Measurements from ENCODE around the gene VPS37B.

The VPS37B gene

GRCh38 chr12:122852336-122853275 is 43.3 kb downstream of the VPS37B start:
- TF ChIP-seq ZNF274 (IDR thresholded peaks at IDR 0.05; ENCODE audit: low read depth, low read length): no peak
- no peak overlapping the region for H3K4me3 ChIP-seq (ENCODE audit: low read length)

DNA sequence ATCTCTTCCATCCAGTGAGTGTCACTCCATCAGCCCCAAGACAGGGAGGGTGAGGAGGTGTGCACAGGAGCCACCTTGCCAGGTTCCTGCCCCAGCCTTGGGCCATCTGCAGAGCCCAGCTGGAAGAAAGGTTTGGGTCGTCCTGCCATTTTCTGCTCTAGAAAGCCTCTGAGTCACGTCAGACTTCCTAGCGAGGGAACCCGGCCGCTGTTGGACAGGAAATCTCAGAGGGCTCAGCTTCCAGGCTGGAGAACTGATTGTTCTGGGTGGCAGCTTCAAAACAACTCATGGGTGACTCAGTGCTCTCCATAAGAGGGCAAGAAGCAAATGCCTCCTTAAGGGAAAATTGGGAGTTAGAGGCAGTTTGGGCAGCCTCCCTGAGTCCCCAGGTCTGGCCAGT is 44.1 kb downstream of the VPS37B start:
- TF ChIP-seq ZNF274 (IDR thresholded peaks at IDR 0.05; ENCODE audit: low read depth, low read length): no peak
- no peak overlapping the region for H3K4me3 ChIP-seq (ENCODE audit: low read length)

DNA sequence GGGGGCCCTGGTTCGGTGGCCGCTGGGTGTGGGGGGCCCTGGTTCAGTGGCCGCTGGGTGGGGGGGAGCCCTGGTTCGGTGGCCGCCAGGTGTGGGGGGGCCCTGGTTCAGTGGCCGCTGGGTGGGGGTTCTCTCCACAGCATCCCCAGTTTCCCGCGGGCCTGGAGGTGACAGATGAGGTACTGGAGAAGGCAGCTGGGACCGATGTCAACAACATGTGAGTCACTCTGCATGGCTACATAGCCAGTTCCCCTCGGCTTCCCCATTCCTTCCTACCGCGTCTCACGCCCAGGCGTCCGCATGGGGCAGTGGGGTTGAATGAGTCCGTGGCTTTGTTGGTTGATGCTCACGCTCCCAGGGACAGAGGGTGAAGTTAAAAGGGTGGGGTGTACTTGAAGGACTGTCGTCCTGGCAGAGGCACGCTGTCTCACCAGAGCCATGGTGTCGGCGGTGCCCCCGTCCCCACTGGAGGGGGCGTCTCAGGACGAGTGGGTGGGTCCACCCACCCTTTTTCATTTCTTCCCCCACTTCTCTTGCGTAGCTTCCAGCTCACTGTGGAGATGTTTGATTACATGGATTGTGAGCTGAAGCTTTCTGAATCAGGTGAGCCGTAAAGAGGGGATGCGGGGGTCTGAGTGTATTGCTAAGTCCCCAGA is 45.1 kb downstream of the VPS37B start:
- H3K4me3 ChIP-seq (ENCODE audit: low read length): no peak overlapping the region
- TF ChIP-seq ZNF274 (IDR thresholded peaks at IDR 0.05; ENCODE audit: low read depth, low read length): no peak

DNA sequence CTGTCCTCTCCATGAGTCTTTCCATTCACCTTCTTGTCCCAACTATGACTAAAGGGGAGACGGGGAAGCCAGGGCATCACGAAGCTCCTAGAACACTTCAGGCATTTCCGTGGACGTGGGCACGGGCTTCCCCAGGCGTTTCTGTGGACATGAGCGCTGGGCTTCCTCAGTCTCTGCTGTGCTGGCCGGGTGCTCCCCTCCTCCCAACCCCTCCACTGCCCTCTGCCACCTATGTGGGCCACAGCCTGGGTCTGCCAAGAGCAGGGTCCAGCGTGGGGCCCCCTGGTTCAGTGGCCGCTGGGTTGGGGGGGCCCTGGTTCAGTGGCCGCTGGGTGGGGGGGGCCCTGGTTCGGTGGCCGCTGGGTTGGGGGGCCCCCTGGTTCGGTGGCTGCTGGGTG is 45.9 kb downstream of the VPS37B start:
- no peak overlapping the region for H3K4me3 ChIP-seq (ENCODE audit: low read length)
- no peak for TF ChIP-seq ZNF274 (IDR thresholded peaks at IDR 0.05; ENCODE audit: low read depth, low read length)

DNA sequence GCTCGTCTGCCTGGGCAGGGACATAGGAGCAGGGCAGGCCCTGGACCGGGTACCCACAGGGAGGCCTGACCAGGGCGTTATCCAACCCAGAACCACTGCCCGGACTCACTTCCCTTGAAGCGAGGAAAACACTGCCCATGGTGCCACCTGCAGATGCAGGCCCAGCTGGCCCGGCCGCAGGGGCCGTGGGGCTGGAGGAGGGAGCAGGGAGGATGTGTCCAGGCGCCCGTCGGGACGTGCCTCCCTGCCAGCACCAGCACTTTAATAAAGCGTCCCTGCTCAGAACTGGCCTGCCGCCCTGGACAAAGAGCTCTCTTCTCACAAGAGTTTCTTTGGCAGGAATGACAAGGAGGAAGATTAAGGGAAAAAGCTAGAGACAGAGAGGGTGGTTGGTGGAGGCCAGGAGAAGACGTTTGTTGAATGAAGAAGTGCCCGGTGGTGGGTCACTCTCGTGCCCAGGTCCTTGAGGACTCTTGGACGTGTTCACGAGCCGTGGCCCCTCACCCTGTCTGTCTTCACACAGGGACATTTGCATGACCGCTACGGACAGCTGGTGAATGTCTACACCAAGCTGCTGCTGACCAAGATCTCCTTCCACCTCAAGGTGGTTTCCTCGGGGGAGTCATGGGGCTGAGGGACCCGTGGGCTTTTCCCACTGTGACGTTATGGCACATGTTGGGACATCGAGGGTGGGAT is 46.4 kb downstream of the VPS37B start:
- no peak for TF ChIP-seq ZNF274 (IDR thresholded peaks at IDR 0.05; ENCODE audit: low read depth, low read length)
- no peak overlapping the region for H3K4me3 ChIP-seq (ENCODE audit: low read length)

DNA sequence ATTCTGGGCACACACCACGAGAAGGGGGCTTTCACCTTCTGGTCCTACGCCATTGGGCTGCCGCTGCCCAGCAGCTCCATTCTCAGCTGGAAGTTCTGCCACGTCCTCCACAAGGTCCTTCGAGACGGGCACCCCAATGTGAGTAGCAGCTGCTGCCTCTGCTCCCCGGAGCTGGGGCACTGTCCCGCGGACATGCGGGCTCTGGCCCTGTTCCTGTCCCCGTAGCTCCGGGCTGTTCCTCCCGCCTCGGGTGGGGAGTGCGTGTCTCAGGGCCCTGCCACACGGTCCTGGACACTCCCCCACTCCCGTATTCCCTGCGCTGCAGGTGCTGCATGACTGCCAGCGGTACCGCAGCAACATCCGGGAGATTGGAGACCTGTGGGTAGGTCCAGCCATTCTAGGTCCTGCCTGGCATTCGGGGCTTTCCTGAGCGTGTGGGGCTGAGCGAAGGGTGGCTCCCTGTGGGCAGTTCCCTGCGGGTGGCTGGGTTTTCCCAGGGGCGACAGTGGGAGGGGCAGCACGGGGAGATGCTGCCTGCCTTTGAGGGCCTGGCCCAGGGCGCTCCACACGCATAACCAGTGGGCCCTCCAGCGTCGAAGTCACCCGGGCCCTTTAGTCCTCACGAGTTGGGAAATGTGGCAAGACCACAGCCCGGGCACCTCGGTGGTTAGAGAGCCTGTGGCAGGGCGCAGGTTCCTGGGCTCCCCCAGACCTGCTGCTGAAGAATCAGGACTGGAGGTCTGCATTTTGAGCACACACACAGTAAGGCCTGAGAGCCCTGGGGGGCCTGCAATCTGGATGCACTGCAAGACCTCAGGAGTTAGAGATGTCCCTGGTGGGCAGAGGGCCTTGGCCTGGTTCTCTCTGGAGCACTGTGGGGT is 47.2 kb downstream of the VPS37B start:
- TF ChIP-seq ZNF274 (IDR thresholded peaks at IDR 0.05; ENCODE audit: low read depth, low read length): no peak
- H3K4me3 ChIP-seq (ENCODE audit: low read length): no peak overlapping the region

DNA sequence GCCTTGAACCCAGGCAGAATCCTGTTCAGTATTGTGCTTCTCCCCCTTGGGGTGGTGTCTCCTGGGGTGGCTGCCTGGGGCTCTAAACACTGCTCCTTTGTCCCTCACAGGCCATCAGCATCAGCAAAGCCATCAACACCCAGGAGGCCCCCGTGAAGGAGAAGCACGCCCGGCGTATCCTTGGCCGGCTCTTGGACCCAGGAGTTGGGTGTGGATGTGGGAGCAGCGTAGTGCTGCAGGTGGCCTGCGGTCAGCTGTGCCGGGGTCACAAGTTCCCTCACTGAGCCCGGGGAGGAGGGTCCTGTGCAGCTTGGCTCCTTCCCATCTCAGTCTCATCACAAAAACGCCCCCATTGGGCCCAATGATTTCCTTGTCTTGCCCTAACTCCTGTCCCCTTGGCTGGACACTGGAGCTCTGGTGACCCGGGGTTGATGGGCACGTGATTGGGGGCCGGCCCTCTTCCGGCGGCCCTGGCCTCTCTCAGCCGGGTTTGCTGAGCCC is 48.0 kb downstream of the VPS37B start:
- no peak overlapping the region for H3K4me3 ChIP-seq (ENCODE audit: low read length)
- no peak for TF ChIP-seq ZNF274 (IDR thresholded peaks at IDR 0.05; ENCODE audit: low read depth, low read length)

- no peak for TF ChIP-seq ZNF274 (IDR thresholded peaks at IDR 0.05; ENCODE audit: low read depth, low read length)
- H3K4me3 ChIP-seq (ENCODE audit: low read length): no peak overlapping the region
Measured at GRCh38 chr12:122847516-122847836, 48.4 kb downstream of the VPS37B start.

DNA sequence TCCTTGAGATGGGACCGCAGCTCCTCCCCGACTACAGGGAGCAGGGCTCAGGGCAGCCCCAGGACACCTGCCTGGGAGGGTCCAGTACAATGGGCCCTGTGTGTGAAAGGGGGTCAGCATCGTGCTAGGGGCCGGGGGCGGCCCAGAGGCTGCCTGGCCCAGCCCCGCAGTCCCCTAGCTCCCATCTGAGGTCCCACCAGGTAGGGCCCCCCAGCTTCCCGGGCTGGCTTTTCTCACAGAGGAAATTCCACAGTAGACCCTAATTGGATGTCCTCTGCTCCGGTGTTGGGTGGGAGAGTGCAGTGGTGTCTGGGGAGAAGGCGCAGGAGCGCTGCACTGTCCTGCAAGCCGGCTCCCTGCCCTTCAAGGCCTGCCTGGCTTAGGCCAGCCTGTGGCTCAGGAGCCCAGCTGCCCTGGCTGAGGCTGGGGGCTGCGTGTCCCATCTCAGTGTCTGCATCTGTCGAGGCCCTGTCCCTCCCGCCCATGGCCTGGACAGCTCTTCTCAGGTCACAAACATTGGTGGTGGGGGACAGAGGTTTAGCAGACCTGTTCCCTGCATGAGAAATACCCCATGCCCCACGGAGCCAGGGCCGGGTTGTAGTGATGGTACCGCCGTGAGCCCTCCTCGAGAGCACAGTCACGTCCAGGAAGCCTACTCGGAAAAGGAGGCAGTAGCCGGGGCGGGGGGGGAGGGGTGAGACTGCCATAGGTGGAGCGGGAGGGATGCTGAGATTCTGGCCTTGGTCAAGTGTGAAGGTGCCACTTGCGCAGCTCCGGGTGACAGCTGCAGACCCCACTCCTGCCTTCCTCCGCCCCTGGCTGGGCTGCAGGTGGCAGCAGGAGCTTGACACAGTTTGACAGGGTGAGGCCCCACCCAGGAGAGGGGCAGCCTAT is 49.1 kb downstream of the VPS37B start:
- H3K4me3 ChIP-seq (ENCODE audit: low read length): no peak overlapping the region
- no peak for TF ChIP-seq ZNF274 (IDR thresholded peaks at IDR 0.05; ENCODE audit: low read depth, low read length)

DNA sequence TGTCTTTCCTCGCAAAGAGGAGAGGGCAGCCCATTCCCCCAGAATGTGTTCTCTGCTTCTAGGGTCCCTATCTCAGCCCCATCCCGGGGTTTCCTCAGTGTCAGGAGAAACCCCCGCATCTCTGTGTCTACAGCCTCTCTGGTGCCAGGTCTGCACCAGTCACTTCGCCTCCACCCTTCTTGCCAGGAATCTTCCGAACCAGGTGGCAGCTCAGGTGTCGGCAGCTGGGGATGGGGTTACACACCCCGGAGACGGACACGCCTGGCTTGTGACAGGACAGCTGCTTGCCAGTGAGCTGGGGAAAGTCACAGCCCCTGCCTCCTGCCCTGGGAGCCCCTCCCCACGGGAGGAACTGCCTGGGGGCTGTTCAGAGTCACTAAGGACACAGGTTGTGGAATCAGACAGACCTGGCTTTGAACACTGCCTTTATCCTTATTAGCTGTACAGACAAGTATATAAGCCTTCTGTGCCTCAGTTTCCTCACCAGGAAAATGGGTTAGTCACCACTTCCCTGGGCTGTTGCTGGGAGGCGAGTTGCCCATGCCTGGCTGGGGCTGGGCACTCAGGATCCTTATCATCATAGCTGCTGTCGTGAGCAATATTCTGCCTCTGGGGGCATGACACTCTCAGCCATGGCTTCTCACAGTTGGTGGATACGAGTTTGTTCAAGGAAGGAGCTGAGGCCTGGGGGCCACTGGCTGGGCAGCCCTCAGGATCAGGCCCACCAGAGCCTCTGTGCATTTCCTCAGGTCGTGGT is 49.9 kb downstream of the VPS37B start:
- H3K4me3 ChIP-seq (ENCODE audit: low read length): no peak overlapping the region
- no peak for TF ChIP-seq ZNF274 (IDR thresholded peaks at IDR 0.05; ENCODE audit: low read depth, low read length)

DNA sequence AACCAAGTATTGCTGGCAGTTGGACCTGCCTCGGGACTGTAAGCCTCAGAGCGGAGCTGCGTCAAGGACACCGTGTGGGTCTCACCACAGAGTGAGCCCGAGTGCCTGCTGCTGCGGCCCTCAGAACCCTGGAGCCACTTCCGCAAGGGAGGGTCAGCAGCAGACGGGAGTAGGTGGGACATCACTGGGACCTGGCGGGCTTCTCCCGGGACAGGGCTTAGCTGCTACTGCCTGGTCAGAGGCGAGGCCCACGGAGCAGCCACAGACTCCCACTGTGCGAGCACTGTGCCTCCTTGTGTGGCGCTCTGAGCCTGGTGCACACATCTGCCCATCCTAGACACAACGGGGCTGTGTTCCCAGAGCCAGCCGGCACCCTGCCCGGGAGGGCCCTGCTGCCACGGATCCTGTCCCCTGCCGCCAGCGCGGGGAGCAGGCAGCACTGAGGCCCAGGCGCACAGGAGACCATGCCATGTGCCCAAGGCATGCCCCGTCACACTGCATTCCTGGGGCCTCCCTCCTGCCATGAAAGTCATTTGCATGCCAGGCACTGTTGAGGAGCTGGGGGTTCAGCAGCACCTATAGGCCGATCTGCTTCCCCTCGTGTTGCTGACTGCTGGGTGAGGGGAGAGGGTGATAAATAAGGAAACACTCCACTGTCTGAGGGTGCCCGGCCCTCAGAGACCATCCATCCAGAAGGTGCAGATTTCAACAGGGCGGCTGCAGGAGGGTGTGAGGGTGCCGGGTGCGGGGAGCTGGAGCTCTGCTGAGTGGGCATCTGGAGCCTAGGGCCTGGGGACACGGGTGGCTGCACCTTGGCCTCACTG is 50.7 kb downstream of the VPS37B start:
- no peak overlapping the region for H3K4me3 ChIP-seq (ENCODE audit: low read length)
- no peak for TF ChIP-seq ZNF274 (IDR thresholded peaks at IDR 0.05; ENCODE audit: low read depth, low read length)

Data from GM08714 (cell line).